GM12878 (cell line): Measurements from ENCODE around the gene NPAS2.

Experiments used
- BHLHE40 ChIP-seq, 2 experiments: fragments of 450-650 bp in 1 of 2; IDR thresholded peaks; 2 replicates each; pipeline ENCODE4 v1.6.1; 2011 to 2017; ENCODE audit warnings: low read depth in 2 of 2, borderline replicate concordance in 1 of 2, improper control_type of control experiment in 1 of 2, low read length in 1 of 2, mild to moderate bottlenecking in 1 of 2
- CEBPB ChIP-seq, 2 experiments: fragments of 150-350 bp in 1 of 2; IDR thresholded peaks; 2 replicates each; pipeline ENCODE4 v1.6.1; 2012 to 2014; ENCODE audit warnings: low read depth in 2 of 2, low read length in 2 of 2, borderline replicate concordance in 1 of 2, inconsistent platforms in 1 of 2
- CTCF ChIP-seq, 3 experiments: IDR thresholded peaks in 2 of 3; conservative IDR thresholded peaks in 1 of 3; 2 replicates each; pipeline ENCODE4 v1.5.1; 2011; ENCODE audit warnings: low read depth in 3 of 3, low read length in 3 of 3, mild to moderate bottlenecking in 3 of 3, control low read depth in 2 of 3, moderate library complexity in 2 of 3, inconsistent platforms in 1 of 3, mixed read lengths in 1 of 3; ENCODE audit not compliant: control insufficient read depth in 2 of 3, insufficient read depth in 1 of 3; ENCODE audit errors: extremely low read depth in 1 of 3
- EP300 ChIP-seq, 2 experiments: fragments of 150-350 bp in 1 of 2; IDR thresholded peaks; 2 replicates each; pipeline ENCODE4 v1.6.1; 2011 to 2012; ENCODE audit warnings: low read depth in 2 of 2, low read length in 2 of 2, borderline replicate concordance in 1 of 2, improper control_type of control experiment in 1 of 2, inconsistent platforms in 1 of 2; ENCODE audit not compliant: control insufficient read depth in 1 of 2
- EZH2 ChIP-seq: IDR thresholded peaks from 2 replicates; pipeline ENCODE4 v1.6.1; 2012; ENCODE audit warnings: low read depth, mild to moderate bottlenecking, control low read depth, inconsistent platforms, low read length, borderline replicate concordance; ENCODE audit not compliant: control insufficient read depth
- GABPA ChIP-seq: IDR thresholded peaks from 2 replicates; pipeline ENCODE4 v1.6.1; 2014; ENCODE audit warnings: antibody characterized with exemption, low read depth, mild to moderate bottlenecking, inconsistent platforms
- NKRF ChIP-seq: fragments of 450-650 bp; conservative IDR thresholded peaks from 2 replicates; pipeline ENCODE4 v1.6.1; 2017; ENCODE audit warnings: mild to moderate bottlenecking, moderate library complexity
- POLR2A ChIP-seq: IDR thresholded peaks from 2 replicates; pipeline ENCODE4 v1.6.1; 2011; ENCODE audit warnings: low read depth, mild to moderate bottlenecking, low read length
- POLR2AphosphoS5 ChIP-seq: IDR thresholded peaks from 2 replicates; pipeline ENCODE4 v1.6.1; 2011; ENCODE audit warnings: mild to moderate bottlenecking, low read length, inconsistent platforms
- RELB ChIP-seq: fragments of 450-650 bp; IDR thresholded peaks from 2 replicates; pipeline ENCODE4 v1.6.1; 2017; ENCODE audit warnings: low read depth, mild to moderate bottlenecking, moderate library complexity
- SP1 ChIP-seq: IDR thresholded peaks from one replicate; pipeline ENCODE4 v1.6.1; 2011; ENCODE audit warnings: low read depth, low read length
- TAF1 ChIP-seq: IDR thresholded peaks from 2 replicates; pipeline ENCODE4 v1.6.1; 2011; ENCODE audit warnings: mild to moderate bottlenecking, low read depth, low read length, borderline replicate concordance
- ZBTB40 ChIP-seq: fragments of 450-650 bp; IDR thresholded peaks from 2 replicates; pipeline ENCODE4 v1.6.1; 2016; ENCODE audit warnings: mild to moderate bottlenecking, moderate library complexity, borderline replicate concordance
- ZNF687 ChIP-seq: fragments of 450-650 bp; IDR thresholded peaks from 2 replicates; pipeline ENCODE4 v1.6.1; 2017; ENCODE audit warnings: mild to moderate bottlenecking, moderate library complexity

- TF ChIP-seq CEBPB (IDR thresholded peaks at IDR 0.05; ENCODE audit: borderline replicate concordance in 1 of 2, low read depth in 2 of 2, low read length in 2 of 2) (no peak), SP1 (no peak), POLR2A (no peak), CTCF (IDR thresholded peaks at IDR 0.05 in 2 of 3, conservative IDR thresholded peaks at IDR 0.05 in 1 of 3; ENCODE audit: control insufficient read depth in 2 of 3, extremely low read depth in 1 of 3, insufficient read depth in 1 of 3, low read depth in 3 of 3, low read length in 3 of 3) (no peak), NKRF (no peak), BHLHE40 (IDR thresholded peaks at IDR 0.05; ENCODE audit: borderline replicate concordance in 1 of 2, low read depth in 2 of 2, low read length in 1 of 2) (no peak), ZNF687 (no peak), POLR2AphosphoS5 (no peak), TAF1 (no peak), RELB (no peak), EP300 (IDR thresholded peaks at IDR 0.05; ENCODE audit: borderline replicate concordance in 1 of 2, control insufficient read depth in 1 of 2, low read depth in 2 of 2, low read length in 2 of 2) (no peak), EZH2 (no peak), GABPA (no peak), ZBTB40 (no peak)
Observed at GRCh38 chr2:100934504-100935371, 114.8 kb downstream of the NPAS2 start.
